ENCODE results near the gene COPZ2. TPM values are rescaled to one million over a fixed set of nuclear protein-coding genes. Genes with fewer than 3 reads are reported as not detected.

The COPZ2 gene
- total and polyA plus RNA-seq, 9 of the 15 experiments (the other 6 are each of a cell fraction or from before 2014, with no cell fraction given) = 0.22 to 0.49 TPM; not detected in 7

- TF ChIP-seq CREB3 (tag; conservative IDR thresholded peaks at IDR 0.05; ENCODE audit: low read depth) = no peak
- TF ChIP-seq PHF8 (IDR thresholded peaks at IDR 0.05; ENCODE audit: borderline replicate concordance, low read length) = no peak
- TF ChIP-seq CCNT2 (IDR thresholded peaks at IDR 0.05; ENCODE audit: borderline replicate concordance, extremely low read depth, insufficient read length, low read depth, low read length) = no peak
- TF ChIP-seq FOXJ3 (CRISPR knock-in tag; IDR thresholded peaks at IDR 0.05) = no peak
- no peak for TF ChIP-seq ZNF398 (CRISPR knock-in tag; IDR thresholded peaks at IDR 0.05)
- no peak for TF ChIP-seq ATF1 (CRISPR knock-in tag; IDR thresholded peaks at IDR 0.05)
- peak; percentile 26; the same call in 1 of the 2 replicates for TF ChIP-seq ATF1 (tag; IDR thresholded peaks at IDR 0.05)
- TF ChIP-seq ZNF165 (CRISPR knock-in tag; IDR thresholded peaks at IDR 0.05; ENCODE audit: borderline replicate concordance) = no peak
- TF ChIP-seq SIN3B (IDR thresholded peaks at IDR 0.05; ENCODE audit: low read depth) = no peak
- no peak for TF ChIP-seq KDM2B (CRISPR knock-in tag; IDR thresholded peaks at IDR 0.05)
- no peak for TF ChIP-seq ZBTB8A (IDR thresholded peaks at IDR 0.05; ENCODE audit: partially characterized antibody)
- TF ChIP-seq ZNF780A (CRISPR knock-in tag; IDR thresholded peaks at IDR 0.05) = no peak
- TF ChIP-seq HDAC1 (IDR thresholded peaks at IDR 0.05) = no peak
- no peak for TF ChIP-seq ZNF217 (CRISPR knock-in tag; IDR thresholded peaks at IDR 0.05)
- TF ChIP-seq ZNF3 (CRISPR knock-in tag; IDR thresholded peaks at IDR 0.05) = no peak
- peak; percentile 81 for TF ChIP-seq DEAF1 (CRISPR knock-in tag; IDR thresholded peaks at IDR 0.05)
- TF ChIP-seq MTA2 (IDR thresholded peaks at IDR 0.05; ENCODE audit: low read depth) = no peak
- no peak for TF ChIP-seq CHAMP1 (IDR thresholded peaks at IDR 0.05)
- TF ChIP-seq NELFE (IDR thresholded peaks at IDR 0.05; ENCODE audit: insufficient read depth, insufficient read length) = no peak
- no peak for TF ChIP-seq EP300 (IDR thresholded peaks at IDR 0.05; ENCODE audit: low read length)
Observed at GRCh38 chr17:48026502-48027321, 10.9 kb downstream of the COPZ2 start (continued).

All from K562 (cell line).